Renal pelvis (tissue), 12 donors: ENCODE data around the gene ANGPTL1. TPM values are rescaled to one million over a fixed set of nuclear protein-coding genes. Genes with fewer than 3 reads are reported as not detected.
A peak's percentile ranks its signal among the peaks of the same experiment; 100 is the strongest.

Experiments used
- DNase-seq: peaks from one replicate; pipeline ENCODE4 v3.0.0-alpha.2; 2013
- long read RNA-seq, 16 experiments: transcript quantifications; one replicate each; lab custom pipeline, GENCODE V29; 2026
- polyA plus RNA-seq, 3 donors: library from polyadenylated mRNA; unstranded; fragments of 120-200 nt; gene quantifications; one replicate each; pipeline ENCODE4 v1.2.1, GENCODE V29; 2013; ENCODE audit not compliant: insufficient read length in 3 of 3

Gene ANGPTL1
- 1 to 10 TPM; 2.7 to 6.2 (median 4.2) TPM for polyA plus RNA-seq
- long read RNA-seq, donor 1, partial matches to known transcripts: 0 of 1 reads
- long read RNA-seq, donor 1, other reads (novel, unspliced or antisense): 0 of 1 reads
- long read RNA-seq, donor 2, partial matches to known transcripts: 0 of 1 reads
- long read RNA-seq, donor 2, other reads (novel, unspliced or antisense): 0 of 1 reads
- long read RNA-seq, donor 3, partial matches to known transcripts: 0 of 3 reads
- long read RNA-seq, donor 3, other reads (novel, unspliced or antisense): 0 of 3 reads
- long read RNA-seq, donor 4, partial matches to known transcripts: 0 of 3 reads
- long read RNA-seq, donor 4, other reads (novel, unspliced or antisense): 0 of 3 reads
- long read RNA-seq, donor 5, partial matches to known transcripts: 0 of 1 reads
- long read RNA-seq, donor 5, other reads (novel, unspliced or antisense): 0 of 1 reads
- long read RNA-seq, donor 6, partial matches to known transcripts: 0 of 14 reads
- long read RNA-seq, donor 6, other reads (novel, unspliced or antisense): 13 of 14 reads
- long read RNA-seq, donor 7, partial matches to known transcripts: 0 of 1 reads
- long read RNA-seq, donor 7, other reads (novel, unspliced or antisense): 0 of 1 reads
- long read RNA-seq, donor 8, partial matches to known transcripts: 5 of 8 reads
- long read RNA-seq, donor 8, other reads (novel, unspliced or antisense): 0 of 8 reads
- long read RNA-seq, donor 9, partial matches to known transcripts: 0 of 2 reads
- long read RNA-seq, donor 9, other reads (novel, unspliced or antisense): 0 of 2 reads
- long read RNA-seq, donor 10: 0 reads
- long read RNA-seq, donor 11, partial matches to known transcripts: 0 of 1 reads
- long read RNA-seq, donor 11, other reads (novel, unspliced or antisense): 0 of 1 reads
- long read RNA-seq, donor 12, partial matches to known transcripts: 0 of 3 reads
- long read RNA-seq, donor 12, other reads (novel, unspliced or antisense): 0 of 3 reads
- long read RNA-seq, donor 13: 0 reads
- long read RNA-seq, donor 14: 0 reads
- long read RNA-seq, donor 15, partial matches to known transcripts: 6 of 10 reads
- long read RNA-seq, donor 15, other reads (novel, unspliced or antisense): 0 of 10 reads
- long read RNA-seq, donor 16, partial matches to known transcripts: 0 of 1 reads
- long read RNA-seq, donor 16, other reads (novel, unspliced or antisense): 0 of 1 reads

DNA sequence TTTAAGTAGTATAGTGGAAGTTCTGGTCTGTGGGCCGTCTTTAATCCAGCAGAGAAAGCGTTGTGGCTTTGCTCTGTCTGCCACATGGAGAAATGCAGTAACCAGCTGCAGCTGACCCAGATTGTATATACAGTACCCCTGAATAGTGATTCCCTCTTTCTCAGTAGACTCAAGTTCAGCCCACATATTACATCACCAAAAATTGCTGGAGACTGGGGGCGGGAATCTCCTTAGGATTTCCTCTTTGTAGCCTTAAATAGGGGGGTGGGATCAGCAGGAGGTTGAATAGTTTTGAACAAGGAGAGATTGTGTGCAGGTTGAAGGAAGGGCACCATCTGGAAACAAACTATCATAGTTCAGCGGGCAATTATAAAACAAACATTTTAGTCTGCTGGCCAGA lies at the start of gene ANGPTL1:
Gene ANGPTL1 (minus strand): TSS at position 134 of the 400 bp plus-strand sequence. CDS start 5,301 bp downstream, outside the sequence.
- DNase-seq: peak; percentile 54

DNA sequence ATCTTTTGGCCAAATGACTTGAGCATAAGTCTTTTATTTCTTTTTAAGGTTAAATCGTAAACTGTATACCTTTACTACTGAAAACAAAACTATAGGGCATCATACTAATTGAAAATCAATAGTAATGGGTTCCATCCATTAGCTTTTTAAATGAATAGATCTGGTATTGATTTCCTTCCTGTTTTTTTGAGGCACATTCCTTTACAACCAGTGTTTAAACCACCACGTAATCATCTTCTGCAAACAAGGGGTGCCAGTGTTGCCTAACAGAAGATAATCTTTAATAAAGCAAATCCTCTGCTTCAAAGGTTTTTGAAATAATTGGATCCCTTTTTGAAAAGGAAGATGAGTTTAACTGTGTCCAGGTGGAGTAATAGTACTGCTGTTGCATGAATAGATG lies 48.7 kb upstream of the ANGPTL1 start:
- no peak for DNase-seq

- no peak for DNase-seq
Observed at GRCh38 chr1:178918955-178919354, 48.1 kb upstream of the ANGPTL1 start.

GRCh38 chr1:178918308-178918707 lies 47.4 kb upstream of the ANGPTL1 start:
- DNase-seq: no peak

- DNase-seq: no peak
Observed at GRCh38 chr1:178916448-178917174, 45.7 kb upstream of the ANGPTL1 start.

- DNase-seq: no peak
Observed at GRCh38 chr1:178912597-178912996, 41.7 kb upstream of the ANGPTL1 start.

GRCh38 chr1:178910023-178910422 lies 39.1 kb upstream of the ANGPTL1 start:
- DNase-seq: no peak

GRCh38 chr1:178908358-178908757 lies 37.5 kb upstream of the ANGPTL1 start:
- DNase-seq: no peak

DNA sequence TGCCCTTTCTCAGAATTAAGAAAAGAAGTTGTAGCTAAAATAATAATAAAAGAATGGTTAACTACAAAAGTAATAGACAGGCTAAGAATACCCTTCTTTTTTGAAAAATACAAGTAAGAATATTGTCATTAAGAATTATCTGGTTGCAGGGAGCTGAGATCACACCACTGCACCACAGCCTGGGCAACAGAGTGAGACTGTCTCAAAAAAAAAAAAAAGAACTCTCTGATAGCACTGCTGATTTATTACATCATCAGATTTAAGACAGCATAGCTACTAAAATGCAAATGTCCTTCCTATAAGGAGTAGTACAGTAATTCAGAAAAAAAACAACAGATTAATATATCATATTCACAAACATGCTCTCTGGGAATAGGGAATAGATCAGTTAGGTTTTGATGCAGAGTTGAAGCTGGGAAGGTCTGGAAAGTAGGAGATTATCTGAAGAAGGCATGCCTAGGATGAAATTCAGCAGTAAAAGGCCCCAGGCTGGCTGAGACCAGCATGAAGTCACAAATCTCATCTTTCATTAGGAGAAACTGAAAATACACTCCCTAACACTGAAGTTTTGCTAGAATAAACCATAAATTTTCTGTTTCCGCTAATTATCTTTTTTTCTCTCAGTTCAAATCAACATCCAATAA lies 30.7 kb upstream of the ANGPTL1 start:
- DNase-seq: no peak

- no peak for DNase-seq
Observed at GRCh38 chr1:178899402-178899801, 28.5 kb upstream of the ANGPTL1 start.

DNA sequence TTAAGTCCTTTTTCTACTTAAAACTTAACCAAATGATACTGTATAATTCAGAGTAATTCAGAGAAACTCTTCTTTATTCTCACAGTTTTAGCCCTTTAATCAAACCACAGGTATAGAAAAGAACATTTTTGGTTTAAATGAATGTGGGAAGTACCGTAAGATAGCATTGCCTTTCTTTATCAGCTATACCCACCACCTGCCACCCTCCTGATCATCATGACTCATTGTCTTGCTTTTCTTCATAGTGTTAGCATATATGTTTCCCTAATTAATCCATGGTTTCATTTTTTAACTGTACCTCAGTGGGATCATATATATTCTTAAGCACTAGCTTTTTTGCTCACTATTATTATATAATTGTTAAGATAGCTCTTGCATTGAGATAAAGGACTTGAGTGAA lies 27.5 kb upstream of the ANGPTL1 start:
- no peak for DNase-seq

DNA sequence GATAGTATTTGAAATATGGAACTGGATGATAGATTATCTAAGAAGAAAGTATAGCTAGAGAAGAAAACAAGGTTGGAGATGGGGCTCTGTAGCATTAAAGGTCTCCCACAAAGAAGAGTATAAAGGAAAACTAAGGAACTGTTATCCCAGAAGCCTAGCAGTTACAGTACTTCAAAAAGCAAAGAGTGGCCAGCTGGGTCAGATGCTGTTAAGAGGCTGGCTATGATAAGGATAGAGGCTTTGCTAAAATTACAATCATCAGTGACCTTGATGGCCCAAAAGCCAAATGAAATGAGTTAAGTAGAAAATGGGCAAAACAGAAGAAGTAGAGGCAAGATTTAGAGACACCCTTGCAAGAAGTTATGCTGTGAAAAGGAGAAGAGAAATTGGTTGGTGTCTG lies 25.1 kb upstream of the ANGPTL1 start:
- DNase-seq: no peak

DNA sequence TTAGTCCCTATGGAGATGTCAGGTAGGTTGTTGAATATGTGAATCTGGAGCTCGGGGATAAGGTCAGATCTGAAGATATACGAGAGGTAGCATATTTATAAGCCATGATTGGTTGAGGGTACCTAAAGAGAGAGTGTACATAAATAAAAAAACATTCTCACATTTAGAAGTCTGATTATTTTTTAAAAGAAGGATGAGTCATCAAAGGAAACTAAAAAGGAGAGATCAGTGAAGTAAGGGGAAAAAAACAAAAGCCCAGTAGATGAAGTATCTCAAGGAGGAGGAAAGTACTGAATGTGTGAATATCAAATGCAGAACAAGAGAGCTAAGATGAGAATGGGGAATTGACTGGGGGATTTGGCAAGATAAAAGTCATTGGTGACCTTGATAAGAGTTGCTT lies 15.7 kb upstream of the ANGPTL1 start:
- DNase-seq: no peak

- DNase-seq: no peak
Observed at GRCh38 chr1:178885869-178886268, 15.0 kb upstream of the ANGPTL1 start.

GRCh38 chr1:178881950-178882349 lies 11.1 kb upstream of the ANGPTL1 start:
- DNase-seq: no peak

- no peak for DNase-seq
Observed at GRCh38 chr1:178877896-178878295, 7.0 kb upstream of the ANGPTL1 start.

DNA sequence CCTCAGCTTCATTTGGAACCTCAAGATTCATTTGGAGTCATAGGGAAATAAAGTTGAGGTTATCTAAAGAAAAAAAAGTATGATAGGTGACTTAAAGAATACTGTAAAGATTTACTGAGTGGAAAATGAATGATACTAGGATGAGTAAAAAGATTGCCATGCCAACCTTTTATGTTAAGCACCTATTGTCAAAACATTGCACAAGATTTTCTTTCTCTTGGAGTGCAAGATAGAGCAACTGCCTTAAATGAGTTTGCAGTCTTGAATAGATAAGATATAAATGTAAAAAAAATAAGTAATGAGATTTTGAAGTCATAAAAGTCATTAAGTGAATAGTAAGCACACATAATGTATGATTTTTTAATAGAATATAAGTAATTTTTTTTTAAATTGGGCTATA lies 5.1 kb upstream of the ANGPTL1 start:
- no peak for DNase-seq

DNA sequence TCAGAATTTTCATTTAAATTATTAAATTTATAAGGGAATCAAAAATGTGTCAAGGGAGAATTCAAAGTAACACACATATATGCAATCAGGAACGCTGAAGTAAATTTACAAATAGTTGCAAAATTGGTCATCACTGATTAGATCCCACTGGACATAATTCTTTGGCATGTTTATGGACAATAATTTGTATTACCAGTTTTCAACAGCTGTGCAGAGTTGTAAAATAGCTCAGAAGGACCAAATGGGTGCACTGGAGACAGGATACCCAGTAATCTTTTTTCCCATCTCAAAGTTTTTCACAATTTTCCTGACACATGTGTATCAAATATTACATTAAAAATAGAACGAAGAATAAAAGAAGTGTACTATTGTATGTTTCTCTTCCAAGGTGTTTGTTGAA lies 4.1 kb upstream of the ANGPTL1 start:
- DNase-seq: no peak

GRCh38 chr1:178871551-178872320 lies 859 bp upstream of the ANGPTL1 start:
- no peak for DNase-seq

- no peak for DNase-seq
Observed at GRCh38 chr1:178870221-178870620, 656 bp downstream of the ANGPTL1 start.
